Activated naive CD8-positive, alpha-beta T cell treated with anti-CD3 and anti-CD28 coated beads, Interleukin-2, amount 10 ng/mL, durations not matched to agents 7 days and 5 days (primary cell): ENCODE measurements around the gene KLHL18. TPM values are rescaled to one million over a fixed set of nuclear protein-coding genes. Genes with fewer than 3 reads are reported as not detected.
"Not testable (repeated sequence)": the region's sequence is repeated elsewhere in the genome, so short reads cannot be mapped to it uniquely, and the experiment has no call there.

Experiments
- ATAC-seq: fragments of 150-1000 bp; cut with Tn5 transposase; one replicate; pipeline ENCODE4 v1.10.0; 2021; ENCODE audit warnings: low read depth, moderate library complexity
- POLR2A ChIA-PET: fragments of 350-600 bp; sonication (Branson Sonifier 250); formaldehyde crosslinking; loops from one replicate; lab custom pipeline; 2021; ENCODE audit warnings: antibody characterized with exemption; lab: Charles Lee
- DNase-seq: peaks from one replicate; pipeline ENCODE4 v3.0.0; 2021
- H3K27ac Mint-ChIP-seq: one replicate; pipeline ENCODE4 v1.8.0; 2022; ENCODE audit warnings: mild to moderate bottlenecking, mixed read lengths
- H3K27me3 Mint-ChIP-seq: one replicate; pipeline ENCODE4 v1.8.0; 2022; ENCODE audit warnings: mild to moderate bottlenecking, moderate library complexity, mixed read lengths
- H3K36me3 Mint-ChIP-seq: one replicate; pipeline ENCODE4 v1.8.0; 2021; ENCODE audit warnings: mild to moderate bottlenecking, mixed read lengths
- H3K4me1 Mint-ChIP-seq: one replicate; pipeline ENCODE4 v1.8.0; 2021; ENCODE audit warnings: mixed read lengths
- H3K4me3 Mint-ChIP-seq: one replicate; pipeline ENCODE4 v1.8.0; 2022; ENCODE audit warnings: mild to moderate bottlenecking, moderate library complexity, mixed read lengths
- H3K9me3 Mint-ChIP-seq: one replicate; pipeline ENCODE4 v1.8.0; 2021; ENCODE audit warnings: mixed read lengths
- total RNA-seq, 2 experiments: library from RNA; stranded (reverse); gene quantifications; one replicate each; pipeline ENCODE4 v1.2.3, GENCODE V29; 2021

The KLHL18 gene
- total RNA-seq, result 10 to 100 TPM; 23.1 to 23.5 TPM

DNA sequence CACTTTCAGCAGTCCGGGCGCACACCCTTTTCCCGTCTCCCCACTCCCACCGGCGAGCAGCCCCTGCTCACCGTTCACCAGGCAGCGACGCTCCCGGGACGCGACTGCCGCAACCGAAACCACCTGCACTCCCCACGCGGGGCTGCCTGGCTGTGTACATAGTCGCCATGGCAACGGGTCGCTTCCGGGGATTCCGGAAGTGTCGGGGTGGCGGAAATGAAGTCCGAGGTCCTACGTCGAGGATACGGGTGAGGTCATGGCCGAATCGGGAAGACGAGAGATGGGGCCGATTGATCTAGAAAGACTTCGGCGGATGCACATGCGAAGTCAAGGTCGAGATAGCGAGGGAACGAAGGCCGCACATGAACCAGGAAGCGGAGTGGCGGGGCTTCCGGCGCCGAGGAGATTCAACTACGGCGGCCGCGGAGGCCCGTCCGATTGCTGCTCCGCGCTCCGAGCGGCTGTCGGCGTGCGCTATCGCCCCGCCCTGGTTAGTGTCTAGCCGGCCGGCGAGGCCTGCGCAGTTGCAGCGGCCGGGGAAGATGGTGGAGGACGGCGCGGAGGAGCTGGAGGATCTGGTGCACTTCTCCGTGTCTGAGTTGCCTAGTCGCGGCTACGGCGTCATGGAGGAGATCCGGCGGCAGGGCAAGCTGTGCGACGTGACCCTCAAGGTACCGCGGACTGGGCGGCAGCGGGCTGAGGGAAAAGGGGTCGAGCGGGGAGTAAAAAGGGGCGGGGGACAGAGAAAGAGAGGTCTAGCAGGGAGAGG is at the start of gene KLHL18, which contains the start of gene KIF9:
TSS of gene KLHL18 (plus strand) at position 521 of the 769 bp plus-strand sequence. CDS start at position 543, 22 bp downstream.
TSS of gene KIF9 (minus strand) at position 376 of the 769 bp plus-strand sequence. CDS start 5,425 bp downstream, outside the sequence.
- peak within 1 kb of the TSS; percentile 99 for H3K4me3 Mint-ChIP-seq
- POLR2A ChIA-PET, result interaction anchor here (0.8 to 1.9 kb wide), 5 partner anchors 14 to 119 kb away, joined by 3 to 12 read pairs (median 3); partner anchors contain the start of genes PTPN23 and SETD2
- peak within 1 kb of the TSS; percentile 100 for H3K27ac Mint-ChIP-seq
- no peaks in the 10 kb centered on the region for H3K9me3 Mint-ChIP-seq
- H3K27me3 Mint-ChIP-seq, result no peaks in the 10 kb centered on the region
- peaks cover 27% of the 10 kb centered on the region for H3K4me1 Mint-ChIP-seq
- ATAC-seq, result peak; percentile 88
- H3K36me3 Mint-ChIP-seq, result peaks cover 7% of the 10 kb centered on the region
- DNase-seq, result peak; percentile 91

DNA sequence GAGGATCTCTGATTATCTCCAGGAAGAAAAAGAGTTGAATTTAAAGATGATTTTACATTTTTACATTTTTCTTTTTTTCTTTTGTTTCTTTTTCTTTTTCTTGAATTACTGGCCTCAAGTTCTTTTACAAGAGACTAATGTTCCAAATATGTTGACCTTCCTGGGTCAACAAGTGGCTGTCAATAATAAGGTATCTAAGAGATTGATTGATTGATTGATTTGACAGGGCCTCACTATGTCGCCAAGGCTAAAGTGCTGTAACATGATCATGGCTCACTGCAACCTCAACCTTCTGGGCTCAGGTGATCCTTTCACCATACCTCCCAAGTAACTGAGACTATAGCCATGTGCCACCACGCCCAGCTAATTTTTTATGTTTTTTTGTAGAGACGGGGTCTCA is 44.7 kb upstream of the KLHL18 start:
- POLR2A ChIA-PET, result no interaction called here
- no peaks in the 10 kb centered on the region for H3K36me3 Mint-ChIP-seq
- ATAC-seq, result no peak
- no peaks in the 10 kb centered on the region for H3K27me3 Mint-ChIP-seq
- no peak for DNase-seq
- H3K4me1 Mint-ChIP-seq, result no peaks in the 10 kb centered on the region
- no peak overlapping the region for H3K4me3 Mint-ChIP-seq
- no peak overlapping the region for H3K27ac Mint-ChIP-seq
- H3K9me3 Mint-ChIP-seq, result no peaks in the 10 kb centered on the region

DNA sequence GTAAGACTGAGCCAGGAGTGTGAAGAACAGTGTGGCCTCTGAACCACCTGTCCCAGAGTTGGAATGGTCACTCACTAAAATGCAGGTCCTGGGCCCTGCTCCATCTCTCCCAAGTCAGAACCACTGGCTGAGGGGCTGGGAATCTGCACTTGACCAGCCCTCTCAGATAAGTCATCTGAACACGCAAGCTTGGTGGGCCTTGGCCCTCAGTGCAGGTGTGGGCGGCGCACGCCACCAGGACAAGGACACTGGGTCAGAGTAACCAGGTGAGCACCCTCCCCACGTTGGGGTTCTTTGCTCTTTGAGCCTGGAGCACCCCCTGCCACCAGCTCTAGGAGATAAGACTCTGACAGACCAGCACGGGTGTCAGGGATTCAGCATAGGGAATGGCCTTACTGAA is 42.8 kb upstream of the KLHL18 start:
- ATAC-seq, result no peak
- H3K27me3 Mint-ChIP-seq, result no peaks in the 10 kb centered on the region
- H3K27ac Mint-ChIP-seq, result no peak overlapping the region
- no peaks in the 10 kb centered on the region for H3K36me3 Mint-ChIP-seq
- no peak for DNase-seq
- H3K4me3 Mint-ChIP-seq, result no peak overlapping the region
- POLR2A ChIA-PET, result no interaction called here
- H3K4me1 Mint-ChIP-seq, result no peaks in the 10 kb centered on the region
- H3K9me3 Mint-ChIP-seq, result no peaks in the 10 kb centered on the region

DNA sequence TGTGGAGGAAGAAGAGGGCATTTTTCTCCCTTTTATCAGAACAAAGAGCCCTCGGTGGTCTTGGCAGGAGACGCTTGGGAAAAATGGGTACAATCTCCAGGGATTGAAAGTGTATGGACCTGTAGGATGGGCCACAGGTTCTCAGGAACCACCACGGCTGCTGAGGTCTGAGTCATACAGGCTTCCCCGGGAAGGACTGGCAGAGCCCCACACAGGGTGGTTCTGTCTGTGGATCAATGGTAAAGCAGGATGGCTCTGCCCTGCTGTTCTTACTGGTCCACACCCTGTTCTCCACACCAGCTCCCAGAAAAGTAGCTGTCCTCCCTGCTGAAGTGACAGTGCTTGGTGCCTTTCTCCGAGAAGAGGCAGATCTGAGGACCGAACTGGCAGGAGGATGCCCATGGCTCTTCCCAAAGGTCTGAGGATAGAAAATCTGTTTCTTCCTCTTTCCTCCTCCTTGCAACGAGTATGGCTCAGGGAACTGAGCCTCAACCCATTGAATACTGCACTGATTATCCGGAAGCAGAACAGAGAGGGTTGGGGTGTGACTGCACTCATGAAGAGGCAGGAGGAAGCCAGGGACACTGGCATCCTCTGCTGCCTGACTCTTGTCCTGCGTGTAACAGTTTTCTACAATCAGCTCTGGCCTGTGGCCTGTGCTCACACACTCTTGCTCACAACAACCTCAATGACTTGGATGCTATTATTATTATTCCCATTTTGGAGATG is 39.2 kb upstream of the KLHL18 start:
- H3K27me3 Mint-ChIP-seq, result no peaks in the 10 kb centered on the region
- ATAC-seq (no peak), DNase-seq (no peak)
- peaks cover 4% of the 10 kb centered on the region for H3K4me1 Mint-ChIP-seq
- no peaks in the 10 kb centered on the region for H3K9me3 Mint-ChIP-seq
- POLR2A ChIA-PET, result no interaction called here
- no peaks in the 10 kb centered on the region for H3K36me3 Mint-ChIP-seq
- no peak overlapping the region for H3K4me3 Mint-ChIP-seq
- H3K27ac Mint-ChIP-seq, result no peak overlapping the region

DNA sequence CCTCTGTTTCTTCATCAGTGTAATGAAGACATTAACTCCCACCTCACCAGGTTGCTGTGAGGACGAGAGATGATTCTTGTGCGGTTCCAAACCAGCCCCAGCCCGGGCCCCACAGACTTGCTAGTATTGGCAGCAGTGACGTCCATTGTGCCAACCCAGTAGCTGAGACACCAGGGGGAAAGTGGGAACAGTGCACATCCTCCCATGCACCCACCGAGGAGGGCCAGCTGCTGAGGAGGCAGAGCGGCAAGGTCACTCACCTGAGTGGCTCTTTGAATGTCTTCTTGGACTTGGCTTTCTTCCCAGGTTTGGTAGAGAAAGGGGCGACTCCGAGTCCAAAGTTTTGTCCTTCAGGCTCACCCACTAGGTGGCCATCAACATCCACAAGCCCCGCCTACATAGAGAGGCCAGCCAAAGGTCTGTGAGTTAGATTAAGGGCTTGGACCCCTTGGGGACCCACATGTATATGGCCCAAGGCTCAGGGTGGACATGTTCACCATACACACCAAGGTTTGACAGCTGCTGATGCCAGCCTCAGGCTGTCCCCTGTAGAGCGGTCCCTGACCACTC is 38.1 kb upstream of the KLHL18 start:
- Mint-ChIP-seq H3K36me3 (no peaks in the 10 kb centered on the region), H3K9me3 (no peaks in the 10 kb centered on the region), H3K27me3 (no peaks in the 10 kb centered on the region), H3K4me1 (peaks cover 4% of the 10 kb centered on the region), H3K27ac (no peak overlapping the region), H3K4me3 (no peak overlapping the region)
- POLR2A ChIA-PET, result no interaction called here
- DNase-seq, result no peak
- no peak for ATAC-seq

DNA sequence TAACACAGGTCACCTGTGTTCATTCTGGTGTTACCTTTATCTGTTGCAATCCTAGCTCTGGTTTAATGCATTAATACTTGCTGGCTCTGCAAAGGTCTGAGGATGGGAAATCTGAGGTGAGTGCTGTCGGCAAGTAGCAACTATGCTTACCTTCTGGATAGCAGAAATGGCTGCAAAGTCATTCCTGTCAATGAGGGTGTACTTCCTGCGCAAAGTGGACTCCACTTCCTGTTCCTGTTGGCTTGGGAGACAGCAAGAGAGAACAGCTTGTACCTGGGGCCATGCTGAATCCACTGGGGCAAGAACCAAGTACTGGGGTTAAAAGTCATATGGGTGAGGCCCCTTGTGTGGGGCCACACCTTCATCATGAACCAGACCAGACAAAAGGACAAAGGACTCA is 37.5 kb upstream of the KLHL18 start:
- no peaks in the 10 kb centered on the region for H3K36me3 Mint-ChIP-seq
- no peak overlapping the region for H3K27ac Mint-ChIP-seq
- POLR2A ChIA-PET, result no interaction called here
- H3K4me3 Mint-ChIP-seq, result no peak overlapping the region
- H3K9me3 Mint-ChIP-seq, result no peaks in the 10 kb centered on the region
- no peak for DNase-seq
- ATAC-seq, result no peak
- H3K27me3 Mint-ChIP-seq, result no peaks in the 10 kb centered on the region
- H3K4me1 Mint-ChIP-seq, result peaks cover 4% of the 10 kb centered on the region

DNA sequence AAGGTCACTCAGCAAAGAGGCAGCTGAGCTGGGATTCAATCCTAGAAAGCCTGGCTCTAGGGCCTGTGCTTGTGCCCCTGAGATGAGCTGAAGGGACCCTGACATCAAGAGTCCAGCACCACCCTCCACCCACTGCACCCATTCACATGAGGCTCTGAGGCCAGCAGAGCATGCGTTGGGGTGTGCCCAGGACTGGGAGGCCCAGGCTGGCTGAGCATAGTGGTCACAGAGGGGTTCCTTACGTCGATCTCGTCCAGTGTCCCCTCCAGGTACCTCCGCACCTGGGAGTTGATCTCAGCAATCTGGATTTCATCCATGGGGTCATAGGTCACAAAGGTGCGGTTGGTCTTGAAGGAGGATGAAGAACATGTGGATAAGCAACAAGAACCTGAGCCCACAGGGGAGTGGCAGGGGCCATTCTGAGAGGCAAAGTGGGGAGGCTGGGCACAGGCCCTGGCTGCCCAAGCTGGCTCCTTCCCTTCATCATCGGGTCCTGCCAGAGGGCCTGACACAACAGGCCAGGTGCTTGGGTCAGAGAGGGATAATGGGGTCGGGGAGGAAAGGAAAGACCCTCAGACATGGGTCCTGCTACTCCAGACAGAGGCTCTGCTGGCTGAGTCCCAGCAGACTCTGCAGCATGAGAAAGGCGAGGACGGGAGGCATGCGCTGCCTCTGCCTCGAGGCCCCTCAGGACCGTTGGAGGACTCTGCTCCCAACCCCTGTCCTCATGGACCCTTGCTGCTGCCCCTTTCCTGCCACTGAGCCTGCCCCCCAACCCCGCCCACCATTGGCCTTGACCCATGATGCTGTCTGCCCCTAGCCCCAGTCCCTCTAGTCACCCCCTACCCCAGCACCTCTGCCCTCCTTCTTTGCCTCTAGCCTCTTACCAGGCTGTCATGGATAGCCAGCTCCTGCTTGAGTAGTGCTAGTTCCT is 35.3 kb upstream of the KLHL18 start:
- Mint-ChIP-seq H3K27ac (no peak overlapping the region), H3K4me3 (no peak overlapping the region), H3K4me1 (peaks cover 4% of the 10 kb centered on the region), H3K9me3 (no peaks in the 10 kb centered on the region), H3K36me3 (no peaks in the 10 kb centered on the region), H3K27me3 (no peaks in the 10 kb centered on the region)
- no peak for DNase-seq
- POLR2A ChIA-PET, result no interaction called here
- no peak for ATAC-seq

DNA sequence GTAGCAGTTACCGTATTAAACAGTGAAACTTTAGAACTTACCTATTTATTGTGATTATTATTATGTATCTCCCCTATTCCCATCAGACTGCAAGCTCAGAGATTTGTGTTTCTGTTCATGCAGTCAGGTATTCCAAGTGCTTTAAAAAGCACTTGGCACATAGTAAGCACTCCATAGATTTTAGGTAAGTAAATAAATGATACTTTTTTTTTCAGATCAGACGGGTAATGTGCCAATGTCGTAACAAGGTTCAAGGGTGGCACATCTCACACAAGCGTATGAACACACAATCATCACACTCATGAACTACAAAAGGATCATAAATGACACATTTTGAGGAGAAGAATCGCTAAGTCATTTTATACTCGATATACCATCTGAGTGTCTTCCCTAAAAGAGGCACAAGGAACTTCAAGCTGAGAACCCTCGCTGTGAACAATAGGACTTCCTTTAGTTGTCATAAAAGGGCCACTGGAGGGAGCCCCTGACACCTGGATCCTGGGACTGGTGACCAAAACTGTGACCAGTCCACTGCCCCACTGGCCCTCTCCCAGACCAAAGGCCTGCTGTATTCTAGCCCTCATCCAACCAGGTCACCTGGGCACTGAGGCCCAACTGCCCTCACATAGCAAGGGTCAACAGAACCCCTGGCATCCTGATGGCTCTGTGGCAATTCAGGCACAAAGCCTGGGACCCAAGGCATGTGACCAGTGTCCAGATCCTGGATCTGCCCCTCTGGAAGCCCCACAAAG is 32.3 kb upstream of the KLHL18 start:
- Mint-ChIP-seq H3K4me1 (no peaks in the 10 kb centered on the region), H3K27me3 (no peaks in the 10 kb centered on the region), H3K9me3 (no peaks in the 10 kb centered on the region), H3K27ac (no peak overlapping the region), H3K36me3 (no peaks in the 10 kb centered on the region), H3K4me3 (no peak overlapping the region)
- POLR2A ChIA-PET, result no interaction called here
- ATAC-seq (no peak), DNase-seq (no peak)

DNA sequence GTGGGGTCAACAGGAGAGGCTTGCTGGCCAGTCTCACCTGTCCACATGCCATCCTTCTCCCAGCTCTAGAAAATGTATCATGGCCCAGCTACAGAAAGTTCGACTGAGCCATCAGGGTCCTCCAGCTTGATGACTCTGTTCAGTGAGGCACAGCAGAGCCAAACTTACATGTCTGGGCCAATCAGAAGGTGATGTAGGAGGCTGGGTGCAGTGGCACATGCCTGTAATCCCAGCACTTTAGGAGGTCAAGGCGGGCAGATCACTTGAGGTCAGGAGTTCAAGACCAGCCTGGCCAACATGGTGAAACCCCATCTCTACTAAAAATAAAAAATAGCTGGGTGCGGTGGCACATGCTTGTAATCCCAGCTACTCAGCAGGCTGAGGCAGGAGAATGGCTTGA is 31.7 kb upstream of the KLHL18 start:
- H3K27me3 Mint-ChIP-seq, POLR2A ChIA-PET, H3K27ac Mint-ChIP-seq, DNase-seq, H3K9me3 Mint-ChIP-seq, ATAC-seq, H3K4me1 Mint-ChIP-seq, H3K4me3 Mint-ChIP-seq, H3K36me3 Mint-ChIP-seq: not testable (repeated sequence)

DNA sequence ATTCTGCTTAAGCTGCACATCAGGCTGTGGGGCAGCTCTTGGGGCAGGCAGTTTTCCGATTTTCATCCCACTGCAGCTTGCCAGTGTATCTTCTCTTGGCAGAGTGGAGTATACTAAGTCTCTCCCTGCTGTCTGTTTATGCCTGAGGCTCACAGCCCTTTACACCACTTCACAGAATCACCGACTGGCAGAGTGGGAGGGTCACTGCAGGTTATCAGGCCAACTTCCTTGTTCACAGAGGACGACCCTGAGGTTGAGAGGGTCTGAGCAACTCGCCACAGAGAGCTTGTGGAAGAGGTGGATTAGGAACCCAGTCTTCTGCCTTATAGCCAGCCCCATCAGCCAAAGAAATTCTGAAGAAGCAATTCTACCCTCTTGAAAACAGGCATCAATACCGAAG is 31.1 kb upstream of the KLHL18 start:
- DNase-seq, result no peak
- H3K27ac Mint-ChIP-seq, result no peak overlapping the region
- H3K4me3 Mint-ChIP-seq, result no peak overlapping the region
- H3K27me3 Mint-ChIP-seq, result no peaks in the 10 kb centered on the region
- no peaks in the 10 kb centered on the region for H3K9me3 Mint-ChIP-seq
- H3K4me1 Mint-ChIP-seq, result no peaks in the 10 kb centered on the region
- no peak for ATAC-seq
- H3K36me3 Mint-ChIP-seq, result no peaks in the 10 kb centered on the region
- POLR2A ChIA-PET, result no interaction called here

DNA sequence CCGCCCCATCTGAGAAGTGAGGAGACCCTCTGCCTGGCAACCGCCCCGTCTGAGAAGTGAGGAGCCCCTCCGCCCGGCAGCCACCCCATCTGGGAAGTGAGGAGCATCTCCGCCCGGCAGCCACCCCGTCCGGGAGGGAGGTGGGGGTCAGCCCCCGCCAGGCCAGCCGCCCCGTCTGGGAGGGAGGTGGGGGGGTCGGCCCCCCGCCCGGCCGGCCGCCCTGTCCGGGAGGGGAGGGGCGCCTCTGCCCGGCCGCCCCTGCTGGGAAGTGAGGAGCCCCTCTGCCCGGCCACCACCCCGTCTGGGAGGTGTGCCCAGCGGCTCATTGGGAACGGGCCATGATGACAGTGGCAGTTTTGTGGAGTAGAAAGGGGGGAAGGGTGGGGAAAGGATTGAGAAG is 26.4 kb upstream of the KLHL18 start:
- H3K36me3 Mint-ChIP-seq, POLR2A ChIA-PET, ATAC-seq, H3K9me3 Mint-ChIP-seq, DNase-seq, H3K27ac Mint-ChIP-seq, H3K4me1 Mint-ChIP-seq, H3K27me3 Mint-ChIP-seq, H3K4me3 Mint-ChIP-seq: not testable (repeated sequence)

DNA sequence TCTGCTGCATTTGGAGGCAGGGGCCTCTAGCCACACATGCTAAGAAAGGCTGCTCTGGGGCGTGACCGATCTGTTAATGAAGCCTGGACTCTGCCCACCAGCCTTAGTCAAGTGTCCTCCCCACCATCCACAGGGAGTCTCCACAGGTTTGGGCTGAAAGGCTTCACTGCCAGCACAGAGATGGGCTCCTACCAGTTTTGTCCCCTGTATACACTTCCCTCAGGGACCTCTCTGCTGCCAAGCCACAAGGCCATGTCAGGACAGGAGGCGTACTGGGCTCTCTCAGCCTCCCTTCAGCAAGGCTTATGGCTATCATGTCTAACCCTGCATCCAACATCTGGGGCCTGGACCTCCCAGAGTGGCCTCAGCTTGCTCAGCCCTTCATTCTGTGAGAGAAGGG is 23.6 kb upstream of the KLHL18 start:
- no peak for DNase-seq
- Mint-ChIP-seq H3K9me3 (no peaks in the 10 kb centered on the region), H3K4me1 (no peaks in the 10 kb centered on the region), H3K27me3 (no peaks in the 10 kb centered on the region), H3K27ac (no peak overlapping the region), H3K36me3 (no peaks in the 10 kb centered on the region), H3K4me3 (no peak overlapping the region)
- no peak for ATAC-seq
- POLR2A ChIA-PET, result no interaction called here
